ENCODE data around the gene AFDN.

GRCh38 chr6:167918548-167919278 lies 92.0 kb downstream of the AFDN start:
- TF ChIP-seq CTCF (IDR thresholded peaks at IDR 0.05) = no peak
- TF ChIP-seq EP300 (IDR thresholded peaks at IDR 0.05) = no peak

All from suprapubic skin (tissue), 3 donors.